ENCODE results near the gene DISP3.

DNA sequence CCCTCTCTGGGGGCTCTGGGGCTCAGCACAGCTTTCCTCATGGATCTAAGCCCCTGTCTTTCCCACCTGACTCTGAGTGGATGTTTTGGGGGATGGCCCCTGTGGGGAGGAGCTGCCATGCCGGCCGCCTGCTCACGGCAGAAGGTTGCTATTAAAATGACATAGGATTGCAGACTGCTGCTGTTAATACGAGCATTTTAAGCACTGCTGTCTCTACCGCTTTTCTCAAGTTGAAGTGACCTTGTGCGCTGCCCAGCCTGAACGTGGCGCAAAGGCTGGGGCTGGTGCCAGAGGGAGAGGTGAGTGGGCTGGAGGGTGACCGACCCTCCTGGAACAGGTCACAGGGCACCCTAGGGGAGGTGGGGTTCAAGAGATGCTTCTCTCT is 58.4 kb downstream of the DISP3 start:
- TF ChIP-seq, protein P1, sequence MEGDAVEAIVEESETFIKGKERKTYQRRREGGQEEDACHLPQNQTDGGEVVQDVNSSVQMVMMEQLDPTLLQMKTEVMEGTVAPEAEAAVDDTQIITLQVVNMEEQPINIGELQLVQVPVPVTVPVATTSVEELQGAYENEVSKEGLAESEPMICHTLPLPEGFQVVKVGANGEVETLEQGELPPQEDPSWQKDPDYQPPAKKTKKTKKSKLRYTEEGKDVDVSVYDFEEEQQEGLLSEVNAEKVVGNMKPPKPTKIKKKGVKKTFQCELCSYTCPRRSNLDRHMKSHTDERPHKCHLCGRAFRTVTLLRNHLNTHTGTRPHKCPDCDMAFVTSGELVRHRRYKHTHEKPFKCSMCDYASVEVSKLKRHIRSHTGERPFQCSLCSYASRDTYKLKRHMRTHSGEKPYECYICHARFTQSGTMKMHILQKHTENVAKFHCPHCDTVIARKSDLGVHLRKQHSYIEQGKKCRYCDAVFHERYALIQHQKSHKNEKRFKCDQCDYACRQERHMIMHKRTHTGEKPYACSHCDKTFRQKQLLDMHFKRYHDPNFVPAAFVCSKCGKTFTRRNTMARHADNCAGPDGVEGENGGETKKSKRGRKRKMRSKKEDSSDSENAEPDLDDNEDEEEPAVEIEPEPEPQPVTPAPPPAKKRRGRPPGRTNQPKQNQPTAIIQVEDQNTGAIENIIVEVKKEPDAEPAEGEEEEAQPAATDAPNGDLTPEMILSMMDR (IDR thresholded peaks at IDR 0.05) = no peak
- no peak for TF ChIP-seq POLR2A (IDR thresholded peaks at IDR 0.05)
- TF ChIP-seq POLR2AphosphoS5 (IDR thresholded peaks at IDR 0.05) = no peak
- TF ChIP-seq EP300 (IDR thresholded peaks at IDR 0.05) = no peak
